ENCODE results near the gene RAD50.

Gene RAD50

DNA sequence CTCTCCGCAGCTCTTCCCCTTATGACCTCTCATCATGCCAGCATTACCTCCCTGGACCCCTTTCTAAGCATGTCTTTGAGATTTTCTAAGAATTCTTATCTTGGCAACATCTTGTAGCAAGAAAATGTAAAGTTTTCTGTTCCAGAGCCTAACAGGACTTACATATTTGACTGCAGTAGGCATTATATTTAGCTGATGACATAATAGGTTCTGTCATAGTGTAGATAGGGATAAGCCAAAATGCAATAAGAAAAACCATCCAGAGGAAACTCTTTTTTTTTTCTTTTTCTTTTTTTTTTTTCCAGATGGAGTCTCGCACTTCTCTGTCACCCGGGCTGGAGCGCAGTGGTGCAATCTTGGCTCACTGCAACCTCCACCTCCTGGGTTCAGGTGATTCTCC, 80.5 kb downstream of the RAD50 start:
- H3K4me2 ChIP-seq (ENCODE audit: low read length), result no peak overlapping the region
- H3K23ac ChIP-seq (ENCODE audit: low read length), result no peak overlapping the region
- H2BK120ac ChIP-seq (ENCODE audit: insufficient read depth, low read length, poor library complexity), result no peak overlapping the region
- no peaks in the 10 kb centered on the region for H3K79me2 ChIP-seq (ENCODE audit: control insufficient read depth, insufficient read depth, low read length, poor library complexity)
- no CpG with 5 or more reads among the region's 4 CpGs for WGBS (ENCODE audit: extremely low coverage, insufficient coverage, insufficient read length)
- H2BK12ac ChIP-seq (ENCODE audit: low read length), result no peak overlapping the region
- H4K12ac ChIP-seq (ENCODE audit: low read depth, low read length), result no peak overlapping the region
- no peak overlapping the region for H2BK5ac ChIP-seq (ENCODE audit: low read depth, low read length, poor library complexity)
- no peak overlapping the region for H3K9ac ChIP-seq (ENCODE audit: low read length)
- no peak overlapping the region for H3K14ac ChIP-seq (ENCODE audit: low read length)
- no peaks in the 10 kb centered on the region for H3K79me1 ChIP-seq (ENCODE audit: low read length)
- no peak overlapping the region for H3K18ac ChIP-seq (ENCODE audit: low read length)
- no peak overlapping the region for H2AFZ ChIP-seq (ENCODE audit: insufficient read depth, low read length, poor library complexity)
- H3K27ac ChIP-seq (ENCODE audit: low read depth, low read length), result no peak overlapping the region
- DNase-seq, result peak; percentile 17 to 64
- no peak overlapping the region for H2AK5ac ChIP-seq (ENCODE audit: low read length)
- H3K27me3 ChIP-seq (ENCODE audit: insufficient read depth, low read length), result no peaks in the 10 kb centered on the region
- H4K8ac ChIP-seq (ENCODE audit: low read depth, low read length), result no peak overlapping the region
- peaks cover 7 to 13% of the 10 kb centered on the region in 2 experiments for H3K36me3 ChIP-seq (ENCODE audit: control insufficient read depth in 1 of 2, insufficient read depth in 2 of 2, low read length in 2 of 2)
- no peaks in the 10 kb centered on the region for H3K9me3 ChIP-seq (ENCODE audit: insufficient read depth, low read depth, low read length)
- no peak overlapping the region for H3K4ac ChIP-seq (ENCODE audit: low read depth, low read length)
- no peak overlapping the region for H3K4me3 ChIP-seq (ENCODE audit: low read depth, low read length)
- no peak overlapping the region for H4K91ac ChIP-seq (ENCODE audit: low read depth, low read length)
- H3K4me1 ChIP-seq (ENCODE audit: control insufficient read depth in 1 of 2, insufficient read depth in 2 of 2, low read length in 2 of 2), result no peaks in the 10 kb centered on the region

DNA sequence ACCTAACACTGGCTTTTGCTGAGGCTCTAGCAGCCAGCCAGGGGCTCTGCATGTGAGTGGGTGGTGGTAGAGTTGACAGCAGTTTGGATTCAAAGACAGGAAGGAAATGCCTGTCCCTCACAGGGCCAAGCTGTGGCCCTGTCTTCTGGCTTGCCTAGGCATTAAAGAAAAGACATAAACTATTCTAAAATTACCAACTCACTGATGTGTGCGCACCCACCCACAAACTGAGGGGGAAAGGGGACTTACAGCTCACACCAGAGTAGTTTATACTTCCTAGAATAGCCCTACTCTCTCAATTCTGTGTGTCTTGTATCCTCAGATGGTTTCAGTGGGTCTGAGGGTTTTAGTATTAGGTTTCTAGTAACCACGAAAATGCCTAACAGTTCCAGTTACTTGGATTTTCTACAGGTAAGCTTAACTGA, 82.9 kb downstream of the RAD50 start:
- H3K27me3 ChIP-seq (ENCODE audit: insufficient read depth, low read length), result no peaks in the 10 kb centered on the region

DNA sequence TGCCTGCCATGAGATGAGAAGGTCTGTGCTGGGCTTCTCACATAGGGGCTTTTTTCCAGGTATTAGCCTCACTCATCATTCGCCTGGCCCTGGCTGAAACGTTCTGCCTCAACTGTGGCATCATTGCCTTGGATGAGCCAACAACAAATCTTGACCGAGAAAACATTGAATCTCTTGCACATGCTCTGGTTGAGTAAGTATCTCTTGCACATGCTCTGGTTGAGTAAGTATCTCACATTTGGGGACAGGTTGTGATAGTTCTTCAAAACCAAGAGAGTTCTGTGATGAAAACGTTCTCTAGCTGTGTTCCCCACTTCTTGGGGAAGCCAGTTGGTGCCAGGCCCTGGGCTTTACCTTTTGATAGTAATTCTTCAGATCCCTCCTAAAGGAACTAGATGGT, 83.8 kb downstream of the RAD50 start:
- H3K27me3 ChIP-seq (ENCODE audit: insufficient read depth, low read length), result no peaks in the 10 kb centered on the region
- no peak overlapping the region for H2BK12ac ChIP-seq (ENCODE audit: low read length)
- no peak overlapping the region for H3K27ac ChIP-seq (ENCODE audit: low read depth, low read length)
- H3K4ac ChIP-seq (ENCODE audit: low read depth, low read length), result no peak overlapping the region
- no peak overlapping the region for H3K18ac ChIP-seq (ENCODE audit: low read length)
- no peaks in the 10 kb centered on the region for H3K9me3 ChIP-seq (ENCODE audit: insufficient read depth, low read depth, low read length)
- no peak overlapping the region for H4K12ac ChIP-seq (ENCODE audit: low read depth, low read length)
- no CpG with 5 or more reads among the region's 4 CpGs for WGBS (ENCODE audit: extremely low coverage, insufficient coverage, insufficient read length)
- no peaks in the 10 kb centered on the region for H3K4me1 ChIP-seq (ENCODE audit: control insufficient read depth in 1 of 2, insufficient read depth in 2 of 2, low read length in 2 of 2)
- H3K4me2 ChIP-seq (ENCODE audit: low read length), result no peak overlapping the region
- no peak overlapping the region for H3K4me3 ChIP-seq (ENCODE audit: low read depth, low read length)
- peaks cover 11 to 19% of the 10 kb centered on the region in 2 experiments for H3K36me3 ChIP-seq (ENCODE audit: control insufficient read depth in 1 of 2, insufficient read depth in 2 of 2, low read length in 2 of 2)
- peak in 1 of 2 donors; percentile 2 for DNase-seq
- H2BK120ac ChIP-seq (ENCODE audit: insufficient read depth, low read length, poor library complexity), result no peak overlapping the region
- H4K91ac ChIP-seq (ENCODE audit: low read depth, low read length), result no peak overlapping the region
- H3K23ac ChIP-seq (ENCODE audit: low read length), result no peak overlapping the region
- no peak overlapping the region for H4K8ac ChIP-seq (ENCODE audit: low read depth, low read length)
- no peak overlapping the region for H2AFZ ChIP-seq (ENCODE audit: insufficient read depth, low read length, poor library complexity)
- no peaks in the 10 kb centered on the region for H3K79me1 ChIP-seq (ENCODE audit: low read length)
- no peaks in the 10 kb centered on the region for H3K79me2 ChIP-seq (ENCODE audit: control insufficient read depth, insufficient read depth, low read length, poor library complexity)
- H2BK5ac ChIP-seq (ENCODE audit: low read depth, low read length, poor library complexity), result no peak overlapping the region
- H3K9ac ChIP-seq (ENCODE audit: low read length), result no peak overlapping the region
- no peak overlapping the region for H2AK5ac ChIP-seq (ENCODE audit: low read length)
- no peak overlapping the region for H3K14ac ChIP-seq (ENCODE audit: low read length)

More for the DNA sequence above, 82.9 kb downstream of the RAD50 start:
- Histone ChIP-seq H3K23ac (ENCODE audit: low read length) (no peak overlapping the region), H3K79me2 (ENCODE audit: control insufficient read depth, insufficient read depth, low read length, poor library complexity) (no peaks in the 10 kb centered on the region), H2AK5ac (ENCODE audit: low read length) (no peak overlapping the region), H4K91ac (ENCODE audit: low read depth, low read length) (no peak overlapping the region), H3K9me3 (ENCODE audit: insufficient read depth, low read depth, low read length) (no peaks in the 10 kb centered on the region), H2BK120ac (ENCODE audit: insufficient read depth, low read length, poor library complexity) (no peak overlapping the region), H2AFZ (ENCODE audit: insufficient read depth, low read length, poor library complexity) (no peak overlapping the region), H4K12ac (ENCODE audit: low read depth, low read length) (no peak overlapping the region), H3K79me1 (ENCODE audit: low read length) (no peaks in the 10 kb centered on the region), H3K36me3 (ENCODE audit: control insufficient read depth in 1 of 2, insufficient read depth in 2 of 2, low read length in 2 of 2) (peaks cover 11 to 19% of the 10 kb centered on the region in 2 experiments), H3K4ac (ENCODE audit: low read depth, low read length) (no peak overlapping the region), H3K9ac (ENCODE audit: low read length) (no peak overlapping the region), H3K4me3 (ENCODE audit: low read depth, low read length) (no peak overlapping the region), H3K4me1 (ENCODE audit: control insufficient read depth in 1 of 2, insufficient read depth in 2 of 2, low read length in 2 of 2) (no peaks in the 10 kb centered on the region), H3K18ac (ENCODE audit: low read length) (no peak overlapping the region), H2BK12ac (ENCODE audit: low read length) (no peak overlapping the region), H4K8ac (ENCODE audit: low read depth, low read length) (no peak overlapping the region), H3K4me2 (ENCODE audit: low read length) (no peak overlapping the region), H3K27ac (ENCODE audit: low read depth, low read length) (no peak overlapping the region), H2BK5ac (ENCODE audit: low read depth, low read length, poor library complexity) (no peak overlapping the region), H3K14ac (ENCODE audit: low read length) (no peak overlapping the region)
- no CpG with 5 or more reads among the region's 2 CpGs for WGBS (ENCODE audit: extremely low coverage, insufficient coverage, insufficient read length)
- no peak for DNase-seq

DNA sequence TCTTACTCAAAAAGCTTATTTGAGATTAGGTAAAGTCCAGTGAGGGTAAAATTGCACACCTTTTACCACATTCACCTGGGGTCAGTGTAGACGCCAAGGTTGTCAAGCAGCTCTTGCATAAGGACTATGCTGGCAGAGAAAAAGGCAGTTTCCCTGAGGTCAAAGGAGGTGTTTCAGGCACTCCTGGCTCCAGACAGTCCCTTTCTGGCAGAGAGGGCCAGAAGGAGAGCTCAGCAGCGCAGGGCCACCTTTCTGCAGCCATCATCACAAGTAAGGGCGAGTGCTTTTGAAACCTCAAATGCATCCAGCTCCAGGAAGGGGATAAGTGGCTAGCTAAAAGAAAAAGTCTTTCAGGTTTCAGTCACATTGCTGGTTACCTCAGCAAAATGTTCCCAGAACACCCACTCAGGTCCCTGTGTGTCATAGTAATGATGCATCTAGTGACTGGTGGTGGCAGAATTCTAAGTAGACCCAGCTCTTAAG, 84.5 kb downstream of the RAD50 start:
- Histone ChIP-seq H3K27me3 (ENCODE audit: insufficient read depth, low read length) (no peaks in the 10 kb centered on the region), H3K4me1 (ENCODE audit: control insufficient read depth in 1 of 2, insufficient read depth in 2 of 2, low read length in 2 of 2) (no peaks in the 10 kb centered on the region), H3K79me2 (ENCODE audit: control insufficient read depth, insufficient read depth, low read length, poor library complexity) (no peaks in the 10 kb centered on the region), H3K36me3 (ENCODE audit: control insufficient read depth in 1 of 2, insufficient read depth in 2 of 2, low read length in 2 of 2) (peaks cover 11 to 19% of the 10 kb centered on the region in 2 experiments), H4K12ac (ENCODE audit: low read depth, low read length) (no peak overlapping the region), H4K8ac (ENCODE audit: low read depth, low read length) (no peak overlapping the region), H2AFZ (ENCODE audit: insufficient read depth, low read length, poor library complexity) (no peak overlapping the region), H3K4me2 (ENCODE audit: low read length) (no peak overlapping the region), H3K9ac (ENCODE audit: low read length) (no peak overlapping the region), H3K23ac (ENCODE audit: low read length) (no peak overlapping the region), H3K14ac (ENCODE audit: low read length) (no peak overlapping the region), H2BK12ac (ENCODE audit: low read length) (no peak overlapping the region), H3K79me1 (ENCODE audit: low read length) (no peaks in the 10 kb centered on the region), H2AK5ac (ENCODE audit: low read length) (no peak overlapping the region), H3K4ac (ENCODE audit: low read depth, low read length) (no peak overlapping the region), H2BK5ac (ENCODE audit: low read depth, low read length, poor library complexity) (no peak overlapping the region), H3K27ac (ENCODE audit: low read depth, low read length) (no peak overlapping the region), H2BK120ac (ENCODE audit: insufficient read depth, low read length, poor library complexity) (no peak overlapping the region), H3K18ac (ENCODE audit: low read length) (no peak overlapping the region), H3K9me3 (ENCODE audit: insufficient read depth, low read depth, low read length) (no peaks in the 10 kb centered on the region), H4K91ac (ENCODE audit: low read depth, low read length) (no peak overlapping the region), H3K4me3 (ENCODE audit: low read depth, low read length) (no peak overlapping the region)
- peak; percentile 60 to 78 for DNase-seq
- WGBS (ENCODE audit: extremely low coverage, insufficient coverage, insufficient read length), result no CpG with 5 or more reads among the region's 3 CpGs
